H9 (cell line): Measurements from ENCODE around the gene SLC35A4. TPM values are rescaled to one million over a fixed set of nuclear protein-coding genes. Genes with fewer than 3 reads are reported as not detected.

Experiments used
- DNase-seq: peaks from one replicate; pipeline ENCODE4 v3.0.0-alpha.2; 2017
- H2AFZ ChIP-seq: one replicate; pipeline ENCODE4 v1.6.1; 2013; ENCODE audit warnings: mild to moderate bottlenecking, low read length, control low read depth, moderate library complexity
- H2AK5ac ChIP-seq: 2 replicates; pipeline ENCODE4 v1.6.1; 2013; ENCODE audit warnings: low read length, control low read depth, mixed read lengths; ENCODE audit not compliant: insufficient read length
- H2BK120ac ChIP-seq: one replicate; pipeline ENCODE4 v1.6.1; 2013; ENCODE audit warnings: low read depth, mild to moderate bottlenecking, low read length, control low read depth, inconsistent platforms; ENCODE audit not compliant: poor library complexity, severe bottlenecking
- H2BK12ac ChIP-seq: 2 replicates; pipeline ENCODE4 v1.6.1; 2013; ENCODE audit warnings: low read length, control low read depth, mixed read lengths, low read depth; ENCODE audit not compliant: insufficient read length
- H2BK15ac ChIP-seq: 2 replicates; pipeline ENCODE4 v1.6.1; 2013; ENCODE audit warnings: low read depth, low read length, control low read depth
- H2BK20ac ChIP-seq: one replicate; pipeline ENCODE4 v1.6.1; 2013; ENCODE audit warnings: low read depth, mild to moderate bottlenecking, low read length, control low read depth, inconsistent platforms; ENCODE audit not compliant: poor library complexity, severe bottlenecking
- H2BK5ac ChIP-seq: 2 replicates; pipeline ENCODE4 v1.6.1; 2013; ENCODE audit warnings: low read length, control low read depth, mixed read lengths; ENCODE audit not compliant: insufficient read length
- H3K14ac ChIP-seq: 2 replicates; pipeline ENCODE4 v1.6.1; 2013; ENCODE audit warnings: low read length, control low read depth; ENCODE audit not compliant: insufficient read depth
- H3K18ac ChIP-seq: 2 replicates; pipeline ENCODE4 v1.6.1; 2013; ENCODE audit warnings: low read depth, mild to moderate bottlenecking, mixed read lengths, low read length, control low read depth; ENCODE audit not compliant: insufficient read length
- H3K23ac ChIP-seq: 2 replicates; pipeline ENCODE4 v1.6.1; 2013; ENCODE audit warnings: low read length, control low read depth, mixed read lengths, low read depth; ENCODE audit not compliant: insufficient read length
- H3K23me2 ChIP-seq: 2 replicates; pipeline ENCODE4 v1.6.1; 2013; ENCODE audit warnings: low read depth, mild to moderate bottlenecking, mixed read lengths, low read length, control low read depth; ENCODE audit not compliant: insufficient read length, poor library complexity, severe bottlenecking
- H3K27ac ChIP-seq: 2 replicates; pipeline ENCODE4 v1.5.1; 2013; ENCODE audit warnings: low read length, control low read depth, mixed read lengths, low read depth; ENCODE audit not compliant: insufficient read length
- H3K27me3 ChIP-seq: 2 replicates; pipeline ENCODE4 v1.6.1; 2013; ENCODE audit warnings: low read length, control low read depth, inconsistent platforms; ENCODE audit not compliant: insufficient read depth
- H3K4ac ChIP-seq: 2 replicates; pipeline ENCODE4 v1.6.1; 2013; ENCODE audit warnings: low read depth, mild to moderate bottlenecking, control low read depth, inconsistent platforms, low read length, moderate library complexity
- H3K4me1 ChIP-seq: 2 replicates; pipeline ENCODE4 v1.6.1; 2013; ENCODE audit warnings: low read length, control low read depth, inconsistent platforms; ENCODE audit not compliant: insufficient read depth
- H3K4me2 ChIP-seq: 2 replicates; pipeline ENCODE4 v1.6.1; 2013; ENCODE audit warnings: low read length, control low read depth, mixed read lengths; ENCODE audit not compliant: insufficient read length, insufficient read depth
- H3K56ac ChIP-seq: 2 replicates; pipeline ENCODE4 v1.6.1; 2013; ENCODE audit warnings: low read depth, mild to moderate bottlenecking, mixed read lengths, low read length, control low read depth; ENCODE audit not compliant: insufficient read length
- H3K79me1 ChIP-seq: 2 replicates; pipeline ENCODE4 v1.6.1; 2013; ENCODE audit warnings: low read depth, mild to moderate bottlenecking, moderate library complexity, low read length, control low read depth, inconsistent platforms; ENCODE audit not compliant: insufficient read depth, poor library complexity, severe bottlenecking
- H3K79me2 ChIP-seq: 2 replicates; pipeline ENCODE4 v1.6.1; 2013; ENCODE audit warnings: low read length, control low read depth, inconsistent platforms; ENCODE audit not compliant: insufficient read depth
- H3K9ac ChIP-seq: 2 replicates; pipeline ENCODE4 v1.6.1; 2013; ENCODE audit warnings: low read length, control low read depth, mixed read lengths; ENCODE audit not compliant: insufficient read length; ENCODE audit errors: extremely low read depth
- H3K9me3 ChIP-seq: one replicate; pipeline ENCODE4 v1.6.1; 2013; ENCODE audit warnings: low read depth, low read length, inconsistent platforms; ENCODE audit not compliant: control insufficient read depth
- H3T11ph ChIP-seq: one replicate; pipeline ENCODE4 v1.6.1; 2013; ENCODE audit warnings: mild to moderate bottlenecking, low read length, control low read depth, inconsistent platforms
- H4K20me1 ChIP-seq: one replicate; pipeline ENCODE4 v1.6.1; 2013; ENCODE audit not compliant: control insufficient read depth, insufficient read length, insufficient read depth
- H4K5ac ChIP-seq: 2 replicates; pipeline ENCODE4 v1.6.1; 2013; ENCODE audit warnings: low read depth, mild to moderate bottlenecking, mixed read lengths, low read length, control low read depth; ENCODE audit not compliant: insufficient read length
- H4K8ac ChIP-seq: replicated peaks from 2 replicates; pipeline ENCODE4 v1.6.1; 2013; ENCODE audit warnings: low read length, control low read depth, mixed read lengths, low read depth; ENCODE audit not compliant: insufficient read length
- H4K91ac ChIP-seq: 2 replicates; pipeline ENCODE4 v1.6.1; 2013; ENCODE audit warnings: low read depth, mild to moderate bottlenecking, moderate library complexity, mixed read lengths, low read length, control low read depth; ENCODE audit not compliant: insufficient read length
- H3K27ac Mint-ChIP-seq, 3 experiments: 2 replicates in 2 of 3; 3 replicates in 1 of 3; pipeline ENCODE4 v1.8.0; 2020 to 2021; ENCODE audit warnings: mixed read lengths in 3 of 3, mild to moderate bottlenecking in 1 of 3, moderate library complexity in 1 of 3
- H3K27me3 Mint-ChIP-seq: 2 replicates; pipeline ENCODE4 v1.8.0; 2021; ENCODE audit warnings: low read depth, mild to moderate bottlenecking, moderate library complexity, mixed read lengths
- H3K36me3 Mint-ChIP-seq, 3 experiments: 2 replicates in 2 of 3; 3 replicates in 1 of 3; pipeline ENCODE4 v1.8.0; 2020 to 2021; ENCODE audit warnings: low read depth in 3 of 3, mixed read lengths in 3 of 3; ENCODE audit not compliant: insufficient read depth in 1 of 3
- H3K4me1 Mint-ChIP-seq, 2 experiments: 2 replicates each; pipeline ENCODE4 v1.8.0; 2020; ENCODE audit warnings: mixed read lengths in 2 of 2
- H3K4me3 Mint-ChIP-seq, 2 experiments: 2 replicates in 1 of 2; 3 replicates in 1 of 2; pipeline ENCODE4 v1.8.0; 2020 to 2021; ENCODE audit warnings: mild to moderate bottlenecking in 2 of 2, mixed read lengths in 2 of 2, moderate library complexity in 1 of 2
- H3K9me3 Mint-ChIP-seq, 2 experiments: 2 replicates in 1 of 2; 3 replicates in 1 of 2; pipeline ENCODE4 v1.8.0; 2020; ENCODE audit warnings: mild to moderate bottlenecking in 2 of 2, mixed read lengths in 2 of 2, moderate library complexity in 1 of 2
- WGBS: extraction: QIAGEN DNeasy Blood & Tissue Kit; methylation state at CpG from one replicate; pipeline ENCODE4 v1.1.7; 2013; ENCODE audit warnings: missing lambda C conversion rate, low lambda C conversion rate, mixed read lengths; ENCODE audit not compliant: insufficient read length; ENCODE audit errors: extremely low coverage; 5-methylcytosine and 5-hydroxymethylcytosine counted together
- total RNA-seq: library from RNA; stranded (reverse); gene quantifications from 2 replicates; pipeline ENCODE4 v1.2.1, GENCODE V29; 2021
- TF ChIP-seq, protein P1 (sequence below): fragments of 200-600 bp; sonication (generic); conservative IDR thresholded peaks from 3 replicates; pipeline ENCODE4 v1.8.0; 2021; ENCODE audit warnings: antibody characterized with exemption, mild to moderate bottlenecking

SLC35A4 gene
- total RNA-seq, 1 experiment from 2014 or later = 92.0 TPM

- Mint-ChIP-seq H3K27me3 (no peaks in the 10 kb centered on the region), H3K27ac (no peak overlapping the region), H3K36me3 (peaks cover 19 to 60% (median 43%) of the 10 kb centered on the region in 3 experiments; a peak in 6 of 7 replicates), H3K9me3 (no peaks in the 10 kb centered on the region), H3K4me1 (peaks cover 23 to 26% of the 10 kb centered on the region in 2 experiments), H3K4me3 (no peak overlapping the region)
- no peak overlapping the region for H3K18ac ChIP-seq
- H3K79me1 ChIP-seq = no peaks in the 10 kb centered on the region
- H3K4ac ChIP-seq = no peak overlapping the region
- no peak overlapping the region for H3K27ac ChIP-seq
- no peaks in the 10 kb centered on the region for H3K27me3 ChIP-seq
- H3K9ac ChIP-seq = no peak overlapping the region
- WGBS = no CpG with 5 or more reads among the region's 7 CpGs
- H2AFZ ChIP-seq = no peak overlapping the region
- no peak overlapping the region for H2AK5ac ChIP-seq
- H4K5ac ChIP-seq = no peak overlapping the region
- H3T11ph ChIP-seq = no peak overlapping the region
- H4K8ac ChIP-seq = no peak overlapping the region
- TF ChIP-seq, protein P1, sequence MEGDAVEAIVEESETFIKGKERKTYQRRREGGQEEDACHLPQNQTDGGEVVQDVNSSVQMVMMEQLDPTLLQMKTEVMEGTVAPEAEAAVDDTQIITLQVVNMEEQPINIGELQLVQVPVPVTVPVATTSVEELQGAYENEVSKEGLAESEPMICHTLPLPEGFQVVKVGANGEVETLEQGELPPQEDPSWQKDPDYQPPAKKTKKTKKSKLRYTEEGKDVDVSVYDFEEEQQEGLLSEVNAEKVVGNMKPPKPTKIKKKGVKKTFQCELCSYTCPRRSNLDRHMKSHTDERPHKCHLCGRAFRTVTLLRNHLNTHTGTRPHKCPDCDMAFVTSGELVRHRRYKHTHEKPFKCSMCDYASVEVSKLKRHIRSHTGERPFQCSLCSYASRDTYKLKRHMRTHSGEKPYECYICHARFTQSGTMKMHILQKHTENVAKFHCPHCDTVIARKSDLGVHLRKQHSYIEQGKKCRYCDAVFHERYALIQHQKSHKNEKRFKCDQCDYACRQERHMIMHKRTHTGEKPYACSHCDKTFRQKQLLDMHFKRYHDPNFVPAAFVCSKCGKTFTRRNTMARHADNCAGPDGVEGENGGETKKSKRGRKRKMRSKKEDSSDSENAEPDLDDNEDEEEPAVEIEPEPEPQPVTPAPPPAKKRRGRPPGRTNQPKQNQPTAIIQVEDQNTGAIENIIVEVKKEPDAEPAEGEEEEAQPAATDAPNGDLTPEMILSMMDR = no peak
- H2BK5ac ChIP-seq = no peak overlapping the region
- no peaks in the 10 kb centered on the region for H4K20me1 ChIP-seq
- no peak overlapping the region for H2BK15ac ChIP-seq
- H3K9me3 ChIP-seq = no peaks in the 10 kb centered on the region
- peaks cover 7% of the 10 kb centered on the region for H3K23me2 ChIP-seq
- no peak overlapping the region for H2BK20ac ChIP-seq
- H3K56ac ChIP-seq = no peak overlapping the region
- no peak overlapping the region for H2BK12ac ChIP-seq
- no peaks in the 10 kb centered on the region for H3K79me2 ChIP-seq
- no peak for DNase-seq
- no peak overlapping the region for H4K91ac ChIP-seq
- H3K4me2 ChIP-seq = no peak overlapping the region
- H3K23ac ChIP-seq = no peak overlapping the region
- H3K4me1 ChIP-seq = 0 out of 2 replicates have a peak, but pooled peaks cover 7% of the 10 kb centered on the region
- no peak overlapping the region for H3K14ac ChIP-seq
- H2BK120ac ChIP-seq = no peak overlapping the region
Observed at GRCh38 chr5:140544986-140545385, 19.6 kb upstream of the SLC35A4 start.
